HG03575 (cell line): ENCODE measurements around the gene ZNF277.
"Not testable (repeated sequence)": the region's sequence is repeated elsewhere in the genome, so short reads cannot be mapped to it uniquely, and the experiment has no call there.

Experiments
- ATAC-seq: cut with Tn5 transposase; IDR thresholded peaks from one replicate; pipeline ENCODE4 v1.9.1; 2021; ENCODE audit not compliant: unreplicated experiment, insufficient number of reproducible peaks, low FRiP score; ENCODE audit errors: extremely low read depth

Gene ZNF277

GRCh38 chr7:112316803-112317202 is 110.3 kb downstream of the ZNF277 start:
- not testable (repeated sequence) for ATAC-seq

- no peak for ATAC-seq
Measured at GRCh38 chr7:112322070-112322469, 115.6 kb downstream of the ZNF277 start.

GRCh38 chr7:112327566-112327965 is 121.1 kb downstream of the ZNF277 start:
- no peak for ATAC-seq

GRCh38 chr7:112331492-112331891 is 125.0 kb downstream of the ZNF277 start:
- ATAC-seq = no peak

- ATAC-seq = no peak
Measured at GRCh38 chr7:112334366-112334765, 127.9 kb downstream of the ZNF277 start.

- ATAC-seq = no peak
Measured at GRCh38 chr7:112336261-112336660, 129.8 kb downstream of the ZNF277 start.

DNA sequence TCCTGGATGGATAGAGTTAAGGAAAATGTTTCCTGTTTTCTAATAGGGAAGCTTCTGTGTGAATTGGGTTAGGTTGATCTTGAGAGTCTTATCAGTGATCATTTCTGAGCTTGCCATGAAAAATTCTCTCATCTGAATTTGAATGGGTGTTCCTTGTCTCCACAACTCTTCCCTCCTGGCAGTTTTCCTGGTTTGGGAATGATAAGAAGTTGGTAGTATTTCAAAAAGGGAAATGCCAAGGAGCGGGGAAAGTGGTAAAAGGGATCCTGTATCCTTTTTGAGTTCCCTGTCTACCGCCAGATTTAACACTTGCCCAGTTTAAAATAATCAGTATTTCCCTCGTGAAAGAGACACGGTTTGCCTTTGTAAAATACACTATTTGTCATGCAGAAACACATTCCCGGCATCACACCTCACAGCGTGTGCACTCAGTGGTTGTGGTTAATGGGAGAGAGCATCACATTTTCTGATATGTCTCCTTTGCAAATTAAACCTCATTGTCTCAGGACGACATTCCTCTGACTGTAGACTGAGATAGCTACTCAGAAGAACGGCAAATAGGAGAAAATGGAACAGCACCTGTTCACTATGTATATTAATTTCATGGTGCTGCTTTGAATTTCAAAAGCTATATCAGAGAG is 130.6 kb downstream of the ZNF277 start:
- no peak for ATAC-seq

- no peak for ATAC-seq
Measured at GRCh38 chr7:112337892-112338291, 131.4 kb downstream of the ZNF277 start.

- ATAC-seq = no peak
Measured at GRCh38 chr7:112338786-112339185, 132.3 kb downstream of the ZNF277 start.

GRCh38 chr7:112341464-112341863 is 135.0 kb downstream of the ZNF277 start:
- ATAC-seq = no peak

DNA sequence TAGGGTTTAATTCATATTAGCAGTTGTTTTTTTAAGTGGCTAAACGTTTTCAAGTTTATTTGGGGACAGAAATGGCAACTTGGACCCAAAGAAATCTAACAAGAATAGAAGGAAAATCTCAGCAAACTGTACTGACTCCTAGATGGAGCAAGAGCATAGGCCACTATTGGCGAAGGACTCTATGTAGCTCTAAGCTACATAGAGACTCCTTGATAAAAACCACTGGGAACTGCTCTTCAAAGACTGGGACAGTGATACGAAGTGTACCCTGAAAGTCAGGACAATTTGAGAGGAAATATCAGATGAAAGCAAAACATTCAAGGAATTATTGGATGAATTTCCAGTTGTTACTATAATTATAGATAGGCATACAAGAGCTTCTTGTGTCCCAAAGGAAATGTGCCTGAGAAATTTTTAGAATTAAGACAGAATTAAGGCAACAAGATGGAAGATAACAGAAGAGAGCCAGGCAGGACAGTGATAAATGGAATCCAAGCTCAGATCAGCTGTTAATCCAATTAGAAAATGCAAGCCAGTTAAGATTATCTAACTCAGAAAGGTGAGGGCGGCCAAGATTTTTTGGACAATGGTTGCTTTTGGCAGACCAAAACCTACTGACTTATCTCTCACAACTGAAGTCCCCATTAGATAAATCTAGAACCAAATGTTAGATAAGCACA is 140.0 kb downstream of the ZNF277 start:
- ATAC-seq = no peak

DNA sequence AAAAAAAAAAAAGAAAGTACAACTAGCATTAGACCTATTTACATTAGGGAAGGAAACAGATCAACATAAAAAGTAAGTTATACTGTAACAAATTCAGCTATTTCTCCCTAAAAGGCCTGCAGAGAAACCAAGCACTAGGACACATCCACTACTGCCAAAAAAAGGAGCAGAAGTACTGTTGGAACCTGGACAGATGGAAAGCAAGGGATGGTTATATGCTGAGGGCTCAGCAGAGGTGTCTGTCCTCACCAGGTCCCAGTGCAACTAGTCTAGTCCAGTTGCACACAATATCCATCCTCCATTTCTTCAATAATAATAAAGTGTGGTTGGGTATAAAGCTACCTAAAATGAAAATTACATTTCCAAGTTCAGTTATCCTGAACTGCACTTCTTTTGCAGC is 140.6 kb downstream of the ZNF277 start:
- ATAC-seq = no peak

DNA sequence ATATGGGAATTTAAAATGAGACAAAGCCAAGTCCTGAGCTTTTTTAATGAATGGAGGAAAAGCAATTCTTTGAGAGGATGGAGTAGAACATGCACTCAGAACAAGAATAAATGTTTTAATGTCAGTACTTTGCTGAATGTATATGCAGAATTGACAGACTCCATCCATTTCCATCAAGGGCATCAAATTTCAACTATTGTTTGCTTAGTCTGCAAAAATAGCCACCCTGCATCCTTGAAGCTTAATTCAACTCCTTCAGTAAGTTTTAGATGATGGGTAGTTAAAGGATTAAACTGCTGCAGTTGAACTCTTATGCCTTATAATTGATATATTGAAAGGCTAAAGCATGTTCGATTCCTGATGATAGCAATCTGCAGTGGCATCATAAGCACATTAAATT is 144.1 kb downstream of the ZNF277 start:
- ATAC-seq = no peak

GRCh38 chr7:112356596-112356995 is 150.1 kb downstream of the ZNF277 start:
- no peak for ATAC-seq

DNA sequence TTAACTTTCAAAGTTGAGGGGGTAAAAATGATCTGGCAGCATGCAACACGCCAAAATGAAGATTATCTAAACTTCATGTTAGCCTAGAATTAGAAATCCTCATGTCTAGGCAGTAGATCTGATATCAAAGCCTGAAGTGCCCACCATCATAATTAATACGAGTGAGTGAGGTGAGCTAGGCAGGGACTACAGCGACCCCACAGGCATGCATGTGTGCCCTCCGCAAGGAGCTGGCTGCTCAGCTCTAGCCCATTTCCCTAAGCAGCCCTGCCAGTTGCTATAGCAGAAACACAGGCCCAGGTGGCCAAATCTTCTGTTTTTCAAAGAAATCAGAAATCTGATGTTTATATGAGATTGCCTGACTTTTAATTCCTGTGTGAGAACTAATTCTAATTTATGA is 150.6 kb downstream of the ZNF277 start:
- no peak for ATAC-seq

DNA sequence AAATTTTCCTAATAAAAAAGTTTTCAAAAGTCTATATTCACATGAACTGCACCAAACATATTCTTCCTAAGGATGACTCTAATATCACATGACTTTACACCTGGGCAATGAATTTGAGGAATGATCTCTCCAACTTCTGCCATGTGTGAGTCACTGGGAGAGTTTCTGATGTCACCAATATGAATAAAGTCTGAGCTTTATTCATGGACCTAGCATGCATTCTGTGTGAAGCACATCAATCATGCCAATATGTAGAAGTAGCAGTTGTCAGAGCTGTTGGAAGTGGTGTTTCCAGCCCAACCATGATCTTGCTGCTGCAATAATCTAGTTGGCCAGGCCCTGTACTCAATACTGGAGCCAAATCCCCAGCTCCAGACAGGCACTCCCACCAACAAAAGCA is 152.0 kb downstream of the ZNF277 start:
- no peak for ATAC-seq

GRCh38 chr7:112359086-112359485 is 152.6 kb downstream of the ZNF277 start:
- ATAC-seq = no peak

DNA sequence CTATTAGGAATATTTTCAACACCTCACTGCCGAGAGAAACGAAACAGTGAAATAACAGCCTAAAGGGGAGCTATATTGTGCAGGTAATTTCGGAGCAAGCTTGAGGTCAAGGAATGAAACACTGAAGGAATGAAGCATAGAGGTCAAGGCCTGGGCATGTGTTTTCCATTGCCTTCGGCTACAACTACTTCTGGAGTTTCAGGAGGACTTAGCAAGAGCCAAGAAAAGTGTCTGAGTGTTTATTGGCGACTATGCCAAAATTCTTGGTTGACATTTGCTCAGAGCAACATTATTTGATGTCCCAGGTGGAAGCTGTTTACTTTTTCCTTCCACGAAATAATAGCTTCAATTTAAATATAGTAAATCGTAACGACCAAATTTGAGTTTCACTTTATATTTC is 154.2 kb downstream of the ZNF277 start:
- ATAC-seq = no peak

DNA sequence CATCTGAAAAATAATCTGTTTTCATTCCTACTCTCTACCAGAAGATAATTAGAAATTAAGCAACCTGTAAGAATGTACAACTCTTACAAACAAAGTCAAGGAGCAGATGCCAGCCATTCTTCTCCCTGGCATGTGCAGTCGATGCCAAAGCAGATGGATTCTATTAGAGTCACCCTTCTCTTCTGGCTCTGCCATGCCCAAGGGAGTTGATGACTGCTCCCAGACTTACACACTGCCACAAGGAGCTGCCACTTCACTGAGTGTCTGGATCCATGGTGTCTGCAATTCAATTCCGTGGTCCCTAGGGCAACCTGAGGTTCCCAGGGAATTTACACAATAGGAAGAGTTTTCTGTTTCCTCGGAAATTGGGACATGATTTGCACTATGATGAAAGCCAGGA is 154.7 kb downstream of the ZNF277 start:
- no peak for ATAC-seq

- no peak for ATAC-seq
Measured at GRCh38 chr7:112362053-112362650, 155.7 kb downstream of the ZNF277 start.
